Glutamatergic neuron (in vitro differentiated cells): ENCODE measurements around the gene TFCP2. TPM values are rescaled to one million over a fixed set of nuclear protein-coding genes. Genes with fewer than 3 reads are reported as not detected.

ENCODE experiments used
- DNase-seq: peaks from one replicate; pipeline ENCODE4 v3.0.0; 2022
- H3K27ac Mint-ChIP-seq: one replicate; pipeline ENCODE4 v1.8.0; 2020; ENCODE audit warnings: mild to moderate bottlenecking, mixed read lengths, inconsistent platforms; ENCODE audit not compliant: unreplicated experiment
- H3K27me3 Mint-ChIP-seq: one replicate; pipeline ENCODE4 v1.8.0; 2020; ENCODE audit warnings: mild to moderate bottlenecking, moderate library complexity, mixed read lengths, inconsistent platforms; ENCODE audit not compliant: unreplicated experiment
- H3K36me3 Mint-ChIP-seq: one replicate; pipeline ENCODE4 v1.8.0; 2020; ENCODE audit warnings: mild to moderate bottlenecking, mixed read lengths, inconsistent platforms; ENCODE audit not compliant: unreplicated experiment
- H3K4me1 Mint-ChIP-seq: one replicate; pipeline ENCODE4 v1.8.0; 2020; ENCODE audit warnings: mild to moderate bottlenecking, low read depth, mixed read lengths, inconsistent platforms; ENCODE audit not compliant: unreplicated experiment
- H3K4me3 Mint-ChIP-seq: one replicate; pipeline ENCODE4 v1.8.0; 2020; ENCODE audit warnings: mild to moderate bottlenecking, mixed read lengths, inconsistent platforms; ENCODE audit not compliant: unreplicated experiment
- H3K9me3 Mint-ChIP-seq: one replicate; pipeline ENCODE4 v1.8.0; 2020; ENCODE audit warnings: mild to moderate bottlenecking, moderate library complexity, mixed read lengths, inconsistent platforms; ENCODE audit not compliant: unreplicated experiment
- CTCF ChIP-seq: fragments of 200-600 bp; sonication (generic); IDR thresholded peaks from one replicate; pipeline ENCODE4 v1.5.0; 2021; ENCODE audit not compliant: partially characterized antibody, unreplicated experiment
- total RNA-seq: library from RNA; stranded (reverse); fragmentation: NEBNext Ultra II Directional; extraction: Animal tissue kit (Norgen Biotek cat#: 25700); gene quantifications from one replicate; pipeline ENCODE4 v1.2.1, GENCODE V29; 2021; ENCODE audit not compliant: unreplicated experiment

The TFCP2 gene
- total RNA-seq, 1 donor from 2014 or later = 21.7 TPM

GRCh38 chr12:51124504-51124903 is 48.4 kb downstream of the TFCP2 start:
- TF ChIP-seq CTCF = no peak
- Mint-ChIP-seq H3K4me3 (no peak overlapping the region), H3K36me3 (no peaks in the 10 kb centered on the region), H3K27ac (no peak overlapping the region), H3K4me1 (peaks cover 3% of the 10 kb centered on the region), H3K27me3 (no peaks in the 10 kb centered on the region), H3K9me3 (peaks cover 2% of the 10 kb centered on the region)
- DNase-seq = no peak

GRCh38 chr12:51122844-51123243 is 50.1 kb downstream of the TFCP2 start:
- H3K9me3 Mint-ChIP-seq = no peaks in the 10 kb centered on the region
- TF ChIP-seq CTCF = no peak

GRCh38 chr12:51118706-51119105 is 54.2 kb downstream of the TFCP2 start:
- Mint-ChIP-seq H3K4me3 (no peak overlapping the region), H3K36me3 (no peaks in the 10 kb centered on the region), H3K4me1 (no peaks in the 10 kb centered on the region), H3K27ac (no peak overlapping the region), H3K27me3 (no peaks in the 10 kb centered on the region), H3K9me3 (no peaks in the 10 kb centered on the region)
- TF ChIP-seq CTCF = no peak
- DNase-seq = no peak

More at GRCh38 chr12:51122844-51123243, 50.1 kb downstream of the TFCP2 start:
- no peak for DNase-seq
- no peaks in the 10 kb centered on the region for H3K27me3 Mint-ChIP-seq
- no peak overlapping the region for H3K27ac Mint-ChIP-seq
- peaks cover 3% of the 10 kb centered on the region for H3K4me1 Mint-ChIP-seq
- H3K4me3 Mint-ChIP-seq = no peak overlapping the region
- H3K36me3 Mint-ChIP-seq = no peaks in the 10 kb centered on the region

GRCh38 chr12:51115533-51115932 is 57.4 kb downstream of the TFCP2 start:
- Mint-ChIP-seq H3K27me3 (no peaks in the 10 kb centered on the region), H3K9me3 (no peaks in the 10 kb centered on the region), H3K4me1 (no peaks in the 10 kb centered on the region), H3K4me3 (no peak overlapping the region), H3K36me3 (no peaks in the 10 kb centered on the region), H3K27ac (no peak overlapping the region)
- TF ChIP-seq CTCF = no peak
- DNase-seq = no peak

GRCh38 chr12:51108136-51108535 is 64.8 kb downstream of the TFCP2 start:
- H3K9me3 Mint-ChIP-seq = no peaks in the 10 kb centered on the region
- H3K27ac Mint-ChIP-seq = no peak overlapping the region
- no peak for DNase-seq
- no peak for TF ChIP-seq CTCF
- no peaks in the 10 kb centered on the region for H3K36me3 Mint-ChIP-seq
- peaks cover 2% of the 10 kb centered on the region for H3K27me3 Mint-ChIP-seq
- no peak overlapping the region for H3K4me3 Mint-ChIP-seq
- H3K4me1 Mint-ChIP-seq = no peaks in the 10 kb centered on the region
